H7 (cell line): Measurements from ENCODE around the gene OR2F2. TPM values are rescaled to one million over a fixed set of nuclear protein-coding genes. Genes with fewer than 3 reads are reported as not detected.

Experiments used
- DNase-seq: peaks from one replicate; pipeline ENCODE4 v3.0.0; 2012
- H3K27me3 ChIP-seq: 2 replicates; pipeline ENCODE4 v1.6.0; 2011; ENCODE audit warnings: mild to moderate bottlenecking, low read length; ENCODE audit not compliant: control insufficient read depth, insufficient read depth
- H3K36me3 ChIP-seq: replicated peaks from 2 replicates; pipeline ENCODE4 v1.5.1; 2011; ENCODE audit warnings: low read length; ENCODE audit not compliant: control insufficient read depth, insufficient read depth
- H3K4me3 ChIP-seq: 2 replicates; pipeline ENCODE4 v1.5.1; 2011; ENCODE audit warnings: low read depth, mild to moderate bottlenecking, control low read depth, low read length, moderate library complexity; ENCODE audit not compliant: insufficient read depth
- total RNA-seq: library from RNA; depleted of rRNA; stranded (reverse); fragments of >200 nt; shearing (Covaris generic); gene quantifications from 2 replicates; pipeline ENCODE4 v1.2.3, GENCODE V29; 2014; rRNA removed

Gene OR2F2
- total RNA-seq, 1 experiment from 2014 or later: not detected

DNA sequence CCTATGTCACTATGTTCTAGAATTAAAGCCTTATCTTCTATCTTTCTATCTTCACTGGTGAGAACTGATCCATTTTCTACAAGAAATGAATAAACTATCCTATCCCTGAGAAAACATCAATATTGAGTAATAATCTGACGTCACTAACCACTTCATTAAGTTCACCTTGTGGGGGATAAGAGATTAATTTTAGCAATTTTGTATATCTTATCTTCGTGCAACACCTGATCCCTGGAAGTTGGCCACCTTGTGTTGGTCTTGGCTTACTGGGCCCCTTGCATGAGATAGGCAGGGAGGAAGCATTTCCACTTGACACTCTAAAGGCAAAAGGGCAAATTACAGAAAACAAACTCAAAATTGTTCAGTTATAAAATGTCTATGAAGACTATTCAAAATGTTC lies 45.0 kb downstream of the OR2F2 start:
- no peak for DNase-seq
- H3K36me3 ChIP-seq: no peaks in the 10 kb centered on the region
- no peaks in the 10 kb centered on the region for H3K27me3 ChIP-seq
- no peak overlapping the region for H3K4me3 ChIP-seq

DNA sequence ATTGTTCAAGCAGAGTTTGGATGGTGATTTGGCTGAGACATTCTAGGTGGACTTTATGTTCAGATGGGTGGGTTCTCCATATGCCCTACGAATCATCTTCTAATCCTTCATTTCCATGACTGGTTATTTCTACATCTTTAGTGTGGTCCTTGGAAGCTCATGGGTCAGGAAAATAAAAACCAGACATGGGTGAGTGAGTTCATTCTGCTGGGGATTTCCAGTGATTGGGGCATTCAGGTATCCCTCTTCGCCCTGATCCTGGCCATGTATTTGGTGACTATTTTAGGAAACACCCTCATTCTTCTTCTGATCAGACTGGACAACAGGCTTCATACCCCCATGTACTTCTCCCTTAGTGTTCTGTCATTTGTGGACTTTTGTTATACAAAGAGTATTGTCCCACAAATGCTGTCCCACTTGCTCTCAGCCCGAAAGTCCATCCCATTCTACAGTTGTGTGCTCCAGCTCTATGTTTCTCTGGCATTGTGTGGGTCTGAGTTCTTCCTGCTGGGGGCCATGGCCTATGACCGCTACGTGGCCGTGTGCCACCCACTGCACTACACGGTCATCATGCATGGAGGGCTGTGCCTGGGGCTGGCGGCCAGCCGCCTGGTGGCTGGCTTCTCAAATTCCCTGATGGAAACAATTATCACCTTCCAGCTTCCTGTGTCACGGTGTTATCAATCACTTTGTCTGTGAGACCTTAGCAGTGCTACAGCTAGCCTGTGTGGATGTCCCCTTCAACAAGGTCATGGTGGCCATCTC lies 45.9 kb downstream of the OR2F2 start:
- no peak for DNase-seq
- H3K27me3 ChIP-seq: no peaks in the 10 kb centered on the region
- H3K36me3 ChIP-seq: no peaks in the 10 kb centered on the region
- H3K4me3 ChIP-seq: no peak overlapping the region

GRCh38 chr7:143983960-143984359 lies 48.9 kb downstream of the OR2F2 start:
- H3K36me3 ChIP-seq: no peaks in the 10 kb centered on the region
- no peaks in the 10 kb centered on the region for H3K27me3 ChIP-seq
- H3K4me3 ChIP-seq: no peak overlapping the region
- no peak for DNase-seq

Other genes starting within 250 kb of the OR2F2 start
- not detected in 2 replicates for gene CTAGE6, start 177.5 kb upstream of the OR2F2 start, total RNA-seq
- 22.6 and 38.2 TPM in 2 replicates for gene TCAF1, start 33.1 kb upstream of the OR2F2 start, total RNA-seq
- gene OR2F1, start 19.6 kb downstream of the OR2F2 start, total RNA-seq: not detected in 2 replicates
- gene OR6B1, start 65.1 kb downstream of the OR2F2 start, total RNA-seq: not detected in 2 replicates
- not detected in 2 replicates for gene OR2A5, start 113.7 kb downstream of the OR2F2 start, total RNA-seq
- not detected in 2 replicates for gene OR2A25, start 134.6 kb downstream of the OR2F2 start, total RNA-seq
- gene OR2A12, start 151.0 kb downstream of the OR2F2 start, total RNA-seq: not detected in 2 replicates
- gene OR2A2, start 174.3 kb downstream of the OR2F2 start, total RNA-seq: not detected in 2 replicates
- not detected in 2 replicates for gene OR2A14, start 187.9 kb downstream of the OR2F2 start, total RNA-seq
- gene CTAGE4, start 248.2 kb downstream of the OR2F2 start, total RNA-seq: 4.9 and 7.5 TPM in 2 replicates